ENCODE measurements around the gene BCL2L2.

The BCL2L2 gene

DNA sequence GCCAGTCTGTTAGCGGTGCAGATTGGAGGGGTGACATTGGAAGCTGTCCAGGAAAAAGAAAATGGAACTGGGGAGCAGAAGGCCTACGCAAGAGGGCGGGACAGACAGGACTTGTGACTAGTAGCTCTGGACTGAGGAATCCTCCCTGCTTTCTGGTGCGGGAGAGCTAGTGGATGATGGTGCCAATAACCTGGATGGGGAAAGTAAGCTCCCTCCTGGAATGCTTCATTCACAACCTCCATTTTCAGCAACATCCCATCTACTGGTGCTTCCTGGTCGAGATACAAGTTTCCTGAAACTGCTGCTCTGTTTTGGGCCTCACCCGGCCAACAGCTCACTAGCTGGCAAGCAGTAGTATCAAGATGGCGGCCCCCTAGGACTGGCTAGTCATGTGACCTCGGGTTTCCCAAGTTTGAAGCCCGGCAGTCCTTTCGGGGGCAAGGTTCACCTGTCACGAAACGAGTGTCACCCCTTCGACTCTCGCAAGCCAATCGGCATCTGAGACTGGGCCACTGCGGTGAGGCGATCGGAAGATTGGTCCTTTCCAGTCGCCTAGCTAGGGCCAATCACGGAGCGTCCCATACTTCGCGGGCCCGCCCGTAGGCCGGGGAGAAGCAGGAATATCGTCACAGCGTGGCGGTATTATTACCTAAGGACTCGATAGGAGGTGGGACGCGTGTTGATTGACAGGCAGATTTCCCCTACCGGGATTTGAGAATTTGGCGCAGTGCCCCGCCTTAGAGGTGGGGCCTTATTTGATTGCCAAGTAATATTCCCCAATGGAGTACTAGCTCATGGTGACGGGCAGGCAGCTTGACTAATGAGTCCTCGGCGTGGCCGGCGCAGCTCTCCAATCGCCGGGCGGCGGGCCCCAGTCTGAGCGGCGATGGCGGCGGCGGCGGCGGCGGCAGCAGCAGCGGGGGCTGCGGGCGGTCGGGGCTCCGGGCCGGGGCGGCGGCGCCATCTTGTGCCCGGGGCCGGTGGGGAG is 14.2 kb downstream of the BCL2L2 start, which contains the start of gene PABPN1:
Gene PABPN1 (plus strand): TSS at position 874 of the 988 bp plus-strand sequence. CDS start 13 bp downstream, at position 887.
- H4K91ac ChIP-seq (ENCODE audit: low read depth, low read length, poor library complexity), result peak within 1 kb of the TSS; percentile 3
- no peak within 1 kb of the TSS for H2BK120ac ChIP-seq (ENCODE audit: low read depth, low read length)
- peak within 1 kb of the TSS; percentile 95 for H3K9ac ChIP-seq (ENCODE audit: low read depth, low read length, poor library complexity)
- peak within 1 kb of the TSS; percentile 79 for H2BK5ac ChIP-seq (ENCODE audit: low read length)
- H3K27me3 ChIP-seq (ENCODE audit: control insufficient read depth in 3 of 3, insufficient read depth in 3 of 3, low read depth in 1 of 3, low read length in 3 of 3), result no peaks in the 10 kb centered on the region
- no peak within 1 kb of the TSS for H2BK12ac ChIP-seq (ENCODE audit: low read length)
- peak within 1 kb of the TSS; percentile 5 for H2BK15ac ChIP-seq (ENCODE audit: low read length)
- no CpG with 5 or more reads among the region's 63 CpGs for WGBS, 2 donors (ENCODE audit: extremely low coverage in 2 of 2, insufficient read length in 2 of 2, insufficient replicate concordance in 1 of 2)
- H3K4ac ChIP-seq (ENCODE audit: low read length), result peak within 1 kb of the TSS; percentile 72
- H2AK5ac ChIP-seq (ENCODE audit: low read depth, low read length), result peak within 1 kb of the TSS; percentile 97
- peaks cover 7% of the 10 kb centered on the region for H3K79me1 ChIP-seq (ENCODE audit: low read depth, low read length)
- H3K9me3 ChIP-seq (replicated peaks in 1 of 2; ENCODE audit: control insufficient read depth in 2 of 2, insufficient read depth in 1 of 2, low read depth in 1 of 2, low read length in 2 of 2), result no peaks in the 10 kb centered on the region
- peak; percentile 100 for DNase-seq (ENCODE audit: low spot score)
- H3K27ac ChIP-seq (replicated peaks; ENCODE audit: low read length), result peak within 1 kb of the TSS; percentile 89
- peak within 1 kb of the TSS; percentile 97 for H3K18ac ChIP-seq (ENCODE audit: low read length)
- H3K4me3 ChIP-seq (ENCODE audit: low read length in 2 of 2), result peak within 1 kb of the TSS; percentile 84 to 88
- peak within 1 kb of the TSS; percentile 10 for H3K23ac ChIP-seq (ENCODE audit: low read depth, low read length, poor library complexity)
- H2AFZ ChIP-seq (ENCODE audit: low read length), result peak within 1 kb of the TSS; percentile 60
- peak within 1 kb of the TSS; percentile 31 for H3K14ac ChIP-seq (ENCODE audit: low read length)
- H3K4me1 ChIP-seq (ENCODE audit: control insufficient read depth in 2 of 2, insufficient read depth in 1 of 2, low read depth in 1 of 2, low read length in 2 of 2), result peaks cover 11 to 14% of the 10 kb centered on the region in 2 donors
- peak within 1 kb of the TSS; percentile 99 for H4K8ac ChIP-seq (ENCODE audit: low read depth, low read length)
- H3K36me3 ChIP-seq (replicated peaks in 1 of 2; ENCODE audit: control insufficient read depth in 2 of 2, insufficient read depth in 2 of 2, low read length in 2 of 2), result peaks cover 25 to 51% of the 10 kb centered on the region in 2 donors
- H3K4me2 ChIP-seq (ENCODE audit: insufficient read depth, low read length, poor library complexity, severe bottlenecking), result peak within 1 kb of the TSS; percentile 61

DNA sequence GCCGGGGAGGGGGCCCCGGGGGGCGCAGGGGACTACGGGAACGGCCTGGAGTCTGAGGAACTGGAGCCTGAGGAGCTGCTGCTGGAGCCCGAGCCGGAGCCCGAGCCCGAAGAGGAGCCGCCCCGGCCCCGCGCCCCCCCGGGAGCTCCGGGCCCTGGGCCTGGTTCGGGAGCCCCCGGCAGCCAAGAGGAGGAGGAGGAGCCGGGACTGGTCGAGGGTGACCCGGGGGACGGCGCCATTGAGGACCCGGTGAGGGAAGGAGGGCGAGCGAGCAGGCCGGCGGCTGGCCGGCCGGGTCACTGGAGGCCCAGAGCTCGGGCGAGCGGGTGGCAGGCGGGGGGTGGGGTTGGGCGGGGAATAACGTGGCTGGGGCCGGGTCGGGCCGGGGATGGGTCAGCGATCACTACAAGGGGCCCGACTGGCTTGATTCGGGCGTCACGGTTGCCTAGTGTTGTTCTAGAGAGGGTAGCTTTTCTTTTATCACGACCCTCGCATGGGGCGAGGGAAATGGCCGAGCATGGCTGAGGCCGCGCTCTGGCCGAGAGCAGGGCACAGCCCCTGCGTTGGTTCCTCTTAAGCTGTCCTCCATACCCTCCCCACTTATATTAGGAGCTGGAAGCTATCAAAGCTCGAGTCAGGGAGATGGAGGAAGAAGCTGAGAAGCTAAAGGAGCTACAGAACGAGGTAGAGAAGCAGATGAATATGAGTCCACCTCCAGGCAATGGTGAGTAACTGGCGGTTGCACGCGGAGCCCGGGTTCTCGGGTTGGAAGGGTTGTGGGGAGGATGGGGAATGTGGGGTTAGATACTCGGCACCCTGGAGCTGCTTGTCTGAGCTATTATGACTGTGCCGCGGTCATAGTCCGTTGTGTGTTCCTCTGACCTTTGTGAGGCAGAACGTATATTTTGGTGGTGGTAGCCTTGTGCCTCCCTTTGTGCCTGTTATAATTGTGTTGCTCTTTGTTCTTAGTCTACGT is 15.2 kb downstream of the BCL2L2 start:
- H2AFZ ChIP-seq (ENCODE audit: low read length), result peak overlapping the region; percentile 48
- peak overlapping the region; percentile 86 for H3K27ac ChIP-seq (replicated peaks; ENCODE audit: low read length)
- no CpG with 5 or more reads among the region's 64 CpGs for WGBS, 2 donors (ENCODE audit: extremely low coverage in 2 of 2, insufficient read length in 2 of 2, insufficient replicate concordance in 1 of 2)
- peaks cover 11 to 14% of the 10 kb centered on the region in 2 donors for H3K4me1 ChIP-seq (ENCODE audit: control insufficient read depth in 2 of 2, insufficient read depth in 1 of 2, low read depth in 1 of 2, low read length in 2 of 2)
- H3K9ac ChIP-seq (ENCODE audit: low read depth, low read length, poor library complexity), result peak overlapping the region; percentile 95
- H3K14ac ChIP-seq (ENCODE audit: low read length), result peak overlapping the region; percentile 31
- H3K4me3 ChIP-seq (ENCODE audit: low read length in 2 of 2), result peak overlapping the region; percentile 84 to 88
- peak overlapping the region; percentile 97 for H2AK5ac ChIP-seq (ENCODE audit: low read depth, low read length)
- no peaks in the 10 kb centered on the region for H3K9me3 ChIP-seq (replicated peaks in 1 of 2; ENCODE audit: control insufficient read depth in 2 of 2, insufficient read depth in 1 of 2, low read depth in 1 of 2, low read length in 2 of 2)
- H4K91ac ChIP-seq (ENCODE audit: low read depth, low read length, poor library complexity), result no peak overlapping the region
- no peak overlapping the region for H3K23ac ChIP-seq (ENCODE audit: low read depth, low read length, poor library complexity)
- no peak overlapping the region for H4K8ac ChIP-seq (ENCODE audit: low read depth, low read length)
- no peak overlapping the region for H2BK12ac ChIP-seq (ENCODE audit: low read length)
- H3K79me1 ChIP-seq (ENCODE audit: low read depth, low read length), result peaks cover 7% of the 10 kb centered on the region
- H3K4me2 ChIP-seq (ENCODE audit: insufficient read depth, low read length, poor library complexity, severe bottlenecking), result peak overlapping the region; percentile 61
- peaks cover 25 to 56% of the 10 kb centered on the region in 2 donors for H3K36me3 ChIP-seq (replicated peaks in 1 of 2; ENCODE audit: control insufficient read depth in 2 of 2, insufficient read depth in 2 of 2, low read length in 2 of 2)
- H2BK120ac ChIP-seq (ENCODE audit: low read depth, low read length), result no peak overlapping the region
- peak overlapping the region; percentile 97 for H3K18ac ChIP-seq (ENCODE audit: low read length)
- H2BK15ac ChIP-seq (ENCODE audit: low read length), result no peak overlapping the region
- H3K27me3 ChIP-seq (ENCODE audit: control insufficient read depth in 3 of 3, insufficient read depth in 3 of 3, low read depth in 1 of 3, low read length in 3 of 3), result no peaks in the 10 kb centered on the region
- H2BK5ac ChIP-seq (ENCODE audit: low read length), result peak overlapping the region; percentile 79
- peak overlapping the region; percentile 72 for H3K4ac ChIP-seq (ENCODE audit: low read length)
- peak; percentile 18 for DNase-seq (ENCODE audit: low spot score)

DNA sequence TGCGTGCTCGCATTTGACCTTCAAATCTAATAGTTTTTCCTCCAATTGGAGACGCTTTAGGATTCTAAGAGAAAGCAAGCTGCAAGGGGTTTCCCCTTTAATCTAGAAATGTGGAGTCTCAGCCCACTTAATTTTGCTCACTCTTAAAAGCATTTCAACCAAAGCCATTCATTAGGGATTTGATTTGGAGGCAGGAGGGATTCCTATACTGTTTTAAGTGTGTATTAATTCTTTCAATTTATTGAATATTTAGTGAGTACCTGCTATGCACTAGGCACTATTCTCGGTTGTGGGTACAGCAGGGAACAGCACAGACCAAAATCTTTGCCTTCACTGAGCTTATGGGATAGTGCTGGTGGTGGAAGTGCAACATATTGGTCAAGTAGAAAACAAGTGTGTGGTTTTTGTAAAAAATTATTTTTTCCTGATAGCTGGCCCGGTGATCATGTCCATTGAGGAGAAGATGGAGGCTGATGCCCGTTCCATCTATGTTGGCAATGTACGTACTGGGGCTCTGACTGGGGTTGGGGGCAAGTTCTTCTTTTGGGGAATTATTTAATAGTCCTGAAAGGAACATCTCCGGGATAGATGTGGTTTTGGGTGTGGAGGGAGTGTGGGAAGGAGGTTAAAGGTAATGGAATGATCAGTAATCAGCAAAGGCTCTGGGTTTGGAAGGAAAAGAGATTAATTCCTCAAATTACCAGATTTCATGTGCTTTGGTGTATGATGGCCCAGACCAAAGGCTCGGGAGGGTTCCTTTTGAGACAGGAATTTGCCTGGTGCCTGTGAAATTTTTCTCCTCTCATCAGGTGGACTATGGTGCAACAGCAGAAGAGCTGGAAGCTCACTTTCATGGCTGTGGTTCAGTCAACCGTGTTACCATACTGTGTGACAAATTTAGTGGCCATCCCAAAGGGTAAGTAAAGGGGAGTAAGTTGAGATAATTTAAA is 16.2 kb downstream of the BCL2L2 start:
- Histone ChIP-seq H4K91ac (ENCODE audit: low read depth, low read length, poor library complexity) (no peak overlapping the region), H3K36me3 (replicated peaks in 1 of 2; ENCODE audit: control insufficient read depth in 2 of 2, insufficient read depth in 2 of 2, low read length in 2 of 2) (peaks cover 25 to 56% of the 10 kb centered on the region in 2 donors)
- DNase-seq (ENCODE audit: low spot score), result no peak

More for the DNA sequence above, 16.2 kb downstream of the BCL2L2 start:
- no peaks in the 10 kb centered on the region for H3K27me3 ChIP-seq (ENCODE audit: control insufficient read depth in 3 of 3, insufficient read depth in 3 of 3, low read depth in 1 of 3, low read length in 3 of 3)
- peaks cover 11 to 14% of the 10 kb centered on the region in 2 donors for H3K4me1 ChIP-seq (ENCODE audit: control insufficient read depth in 2 of 2, insufficient read depth in 1 of 2, low read depth in 1 of 2, low read length in 2 of 2)
- no peak overlapping the region for H2BK15ac ChIP-seq (ENCODE audit: low read length)
- peak overlapping the region; percentile 84 to 88 for H3K4me3 ChIP-seq (ENCODE audit: low read length in 2 of 2)
- no peak overlapping the region for H3K23ac ChIP-seq (ENCODE audit: low read depth, low read length, poor library complexity)
- H2AFZ ChIP-seq (ENCODE audit: low read length), result no peak overlapping the region
- H4K8ac ChIP-seq (ENCODE audit: low read depth, low read length), result no peak overlapping the region
- WGBS, 2 donors (ENCODE audit: extremely low coverage in 2 of 2, insufficient read length in 2 of 2, insufficient replicate concordance in 1 of 2), result no CpG with 5 or more reads among the region's 10 CpGs
- no peak overlapping the region for H2BK5ac ChIP-seq (ENCODE audit: low read length)
- no peak overlapping the region for H2BK12ac ChIP-seq (ENCODE audit: low read length)
- H3K4me2 ChIP-seq (ENCODE audit: insufficient read depth, low read length, poor library complexity, severe bottlenecking), result peak overlapping the region; percentile 61
- H3K18ac ChIP-seq (ENCODE audit: low read length), result no peak overlapping the region
- no peak overlapping the region for H2BK120ac ChIP-seq (ENCODE audit: low read depth, low read length)
- no peaks in the 10 kb centered on the region for H3K9me3 ChIP-seq (replicated peaks in 1 of 2; ENCODE audit: control insufficient read depth in 2 of 2, insufficient read depth in 1 of 2, low read depth in 1 of 2, low read length in 2 of 2)
- no peak overlapping the region for H3K14ac ChIP-seq (ENCODE audit: low read length)
- no peak overlapping the region for H3K9ac ChIP-seq (ENCODE audit: low read depth, low read length, poor library complexity)
- H3K4ac ChIP-seq (ENCODE audit: low read length), result no peak overlapping the region
- H3K27ac ChIP-seq (replicated peaks; ENCODE audit: low read length), result peak overlapping the region; percentile 86
- H3K79me1 ChIP-seq (ENCODE audit: low read depth, low read length), result peaks cover 7% of the 10 kb centered on the region
- no peak overlapping the region for H2AK5ac ChIP-seq (ENCODE audit: low read depth, low read length)

Data from neuronal stem cell (in vitro differentiated cells).